BLaER1 treated with 17β-estradiol and CSF1 and Interleukin-3, amounts not matched to agents 10 nM and 100 nM (cell line): ENCODE results near the gene RNF166.

Experiments
- H3K27ac ChIP-seq, 11 experiments: shearing (Covaris generic); formaldehyde crosslinking; 2 replicates each; pipeline ENCODE4 v1.8.1; 2022
- H3K27me3 ChIP-seq, 11 experiments: shearing (Covaris generic); formaldehyde crosslinking; 2 replicates each; pipeline ENCODE4 v1.8.1; 2022
- H3K36me3 ChIP-seq, 11 experiments: shearing (Covaris generic); formaldehyde crosslinking; 2 replicates each; pipeline ENCODE4 v1.8.1; 2022
- H3K4me1 ChIP-seq, 10 experiments: shearing (Covaris generic); formaldehyde crosslinking; 2 replicates each; pipeline ENCODE4 v1.8.1; 2022
- H3K4me2 ChIP-seq, 11 experiments: shearing (Covaris generic); formaldehyde crosslinking; 2 replicates each; pipeline ENCODE4 v1.8.1; 2022
- H3K4me3 ChIP-seq, 10 experiments: shearing (Covaris generic); formaldehyde crosslinking; 2 replicates each; pipeline ENCODE4 v1.8.1; 2022
- H3K9ac ChIP-seq, 11 experiments: shearing (Covaris generic); formaldehyde crosslinking; 2 replicates each; pipeline ENCODE4 v1.8.1; 2022
- H3K9me3 ChIP-seq, 11 experiments: shearing (Covaris generic); formaldehyde crosslinking; replicated peaks in 1 of 11; 2 replicates each; pipeline ENCODE4 v1.8.1; 2022
- H4K20me1 ChIP-seq, 11 experiments: shearing (Covaris generic); formaldehyde crosslinking; 2 replicates each; pipeline ENCODE4 v1.8.1; 2022
- Cebpa-rat ChIP-seq, 11 experiments: shearing (Covaris generic); IDR thresholded peaks; 2 replicates each; pipeline ENCODE4 v1.8.1; 2022

The RNF166 gene

DNA sequence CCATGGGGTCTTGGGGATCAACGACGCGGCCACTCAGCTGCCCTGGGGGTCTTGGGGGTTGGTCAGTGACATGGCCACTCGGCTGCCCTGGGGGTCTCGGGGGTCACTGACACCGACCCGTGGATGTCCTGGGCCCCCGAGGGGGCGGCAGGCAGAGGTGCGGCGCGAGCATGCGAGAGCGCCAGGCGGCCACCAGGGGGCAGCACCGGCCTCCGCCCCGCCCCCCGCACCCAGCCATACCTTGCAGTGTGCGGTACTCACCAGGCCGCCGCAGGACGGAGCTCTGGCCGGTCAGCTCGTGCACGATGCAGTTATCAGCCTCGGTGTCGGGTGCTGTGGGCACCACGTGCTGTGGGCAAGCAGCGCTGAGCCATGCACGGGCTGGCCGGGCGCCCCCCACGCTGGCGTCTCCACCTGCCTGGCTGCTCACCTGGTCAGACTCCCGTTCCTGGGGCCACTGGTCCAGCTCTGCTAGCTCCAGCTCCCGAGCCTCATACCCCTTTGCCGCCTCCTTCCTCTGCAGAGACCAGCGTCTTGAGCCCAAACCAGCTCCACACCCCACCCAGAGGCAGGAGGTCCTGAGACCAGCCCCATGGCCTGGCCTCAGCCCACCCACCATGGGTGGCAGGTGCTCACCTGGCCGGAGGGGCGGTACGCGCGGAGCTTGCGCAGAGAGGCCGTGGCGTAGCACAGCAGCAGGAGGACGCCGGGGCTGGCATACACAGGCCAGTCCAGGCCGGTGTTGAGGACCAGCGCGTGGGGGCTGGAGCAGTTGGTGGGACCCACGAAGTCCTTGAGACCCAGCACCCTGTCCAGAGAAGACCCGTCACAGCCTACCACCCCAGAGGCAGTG, 31.3 kb upstream of the RNF166 start:
- Histone ChIP-seq H3K27me3 (no peaks in the 10 kb centered on the region), H3K9ac (peak overlapping the region in 5 of 11 experiments; percentile 28 to 67 (median 41); a peak in 5 of 22 replicates), H3K4me1 (peaks cover 18 to 55% (median 41%) of the 10 kb centered on the region in 10 experiments), H4K20me1 (peaks cover 29 to 100% (median 88%) of the 10 kb centered on the region in 11 experiments; a peak in 21 of 22 replicates), H3K4me2 (peak overlapping the region; percentile 6 to 90 (median 86)), H3K4me3 (no peak overlapping the region; a peak in 1 of 20 replicates), H3K27ac (peak overlapping the region in 2 of 11 experiments; percentile 32 to 46; a peak in 2 of 22 replicates), H3K9me3 (no peaks in the 10 kb centered on the region), H3K36me3 (peaks cover 59 to 92% (median 79%) of the 10 kb centered on the region in 11 experiments)
- TF ChIP-seq Cebpa-rat (IDR thresholded peaks at IDR 0.05): no peak

DNA sequence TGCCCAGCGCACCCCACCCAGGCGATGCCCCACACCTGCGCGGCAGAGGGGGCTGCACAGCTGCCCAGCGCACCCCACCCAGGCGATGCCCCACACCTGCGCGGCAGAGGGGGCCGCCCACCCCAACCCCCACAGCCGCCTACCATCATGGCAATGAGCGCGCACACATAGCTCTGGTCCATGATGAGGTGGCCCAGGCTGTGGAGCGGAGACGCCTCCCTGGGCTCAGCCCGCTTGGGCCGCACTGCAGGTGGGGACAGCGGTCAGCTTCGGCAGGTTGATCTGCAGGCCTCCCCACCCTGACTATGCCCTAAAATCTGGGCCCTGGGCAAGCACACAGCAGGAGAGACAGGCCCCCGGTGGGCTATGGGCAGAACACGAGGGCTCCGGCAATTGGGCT, 30.3 kb upstream of the RNF166 start:
- Histone ChIP-seq H3K36me3 (peaks cover 58 to 92% (median 80%) of the 10 kb centered on the region in 11 experiments), H3K4me3 (no peak overlapping the region), H3K27me3 (no peaks in the 10 kb centered on the region), H3K4me2 (no peak overlapping the region), H3K27ac (no peak overlapping the region), H4K20me1 (peaks cover 26 to 100% (median 88%) of the 10 kb centered on the region in 11 experiments; a peak in 21 of 22 replicates), H3K4me1 (peaks cover 18 to 48% (median 37%) of the 10 kb centered on the region in 10 experiments), H3K9me3 (no peaks in the 10 kb centered on the region), H3K9ac (no peak overlapping the region)
- no peak for TF ChIP-seq Cebpa-rat (IDR thresholded peaks at IDR 0.05)

DNA sequence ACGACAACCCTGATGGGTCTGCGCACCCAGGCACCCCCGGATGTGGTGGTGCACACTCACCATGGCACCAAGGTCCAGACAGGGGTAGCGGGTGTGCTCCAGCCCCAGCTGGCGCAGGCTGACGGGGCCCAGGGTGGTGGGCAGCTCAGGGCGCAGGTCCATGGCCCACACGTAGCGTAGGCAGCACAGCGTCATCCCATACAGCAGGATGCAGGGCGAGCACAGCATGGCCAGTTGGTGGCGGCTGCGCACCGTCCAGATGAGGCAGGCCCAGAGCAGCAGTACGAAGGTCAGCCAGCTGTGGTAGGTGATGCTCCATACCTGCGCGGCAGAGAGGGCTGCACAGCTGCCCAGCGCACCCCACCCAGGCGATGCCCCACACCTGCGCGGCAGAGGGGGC, 29.9 kb upstream of the RNF166 start:
- Histone ChIP-seq H3K9ac (no peak overlapping the region), H4K20me1 (peaks cover 29 to 100% (median 90%) of the 10 kb centered on the region in 11 experiments; a peak in 21 of 22 replicates), H3K9me3 (no peaks in the 10 kb centered on the region), H3K36me3 (peaks cover 62 to 92% (median 80%) of the 10 kb centered on the region in 11 experiments), H3K27me3 (no peaks in the 10 kb centered on the region), H3K27ac (no peak overlapping the region), H3K4me3 (no peak overlapping the region), H3K4me1 (peaks cover 18 to 48% (median 38%) of the 10 kb centered on the region in 10 experiments), H3K4me2 (no peak overlapping the region)
- no peak for TF ChIP-seq Cebpa-rat (IDR thresholded peaks at IDR 0.05)

DNA sequence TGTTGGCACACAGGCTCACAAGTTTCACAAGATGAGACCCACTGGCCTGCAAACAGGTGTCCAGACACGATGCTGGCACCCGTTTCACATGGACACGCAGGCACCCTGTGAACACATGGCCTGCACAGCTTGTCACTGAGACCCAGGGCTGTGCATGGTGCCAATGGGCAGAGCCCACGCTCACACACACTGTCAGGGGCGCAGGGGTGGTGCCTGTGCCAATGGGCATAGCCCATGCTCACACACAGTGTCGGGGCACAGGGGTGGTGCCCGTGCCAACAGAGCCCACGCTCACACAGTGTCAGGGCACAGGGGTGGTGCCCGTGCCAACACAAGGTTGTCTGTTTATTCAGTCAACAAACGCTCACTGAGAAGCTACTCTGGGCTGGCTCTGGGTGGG, 29.4 kb upstream of the RNF166 start:
- no peaks in the 10 kb centered on the region for H3K27me3 ChIP-seq
- peaks cover 29 to 100% (median 88%) of the 10 kb centered on the region in 11 experiments; a peak in 21 of 22 replicates for H4K20me1 ChIP-seq
- no peak overlapping the region for H3K27ac ChIP-seq

DNA sequence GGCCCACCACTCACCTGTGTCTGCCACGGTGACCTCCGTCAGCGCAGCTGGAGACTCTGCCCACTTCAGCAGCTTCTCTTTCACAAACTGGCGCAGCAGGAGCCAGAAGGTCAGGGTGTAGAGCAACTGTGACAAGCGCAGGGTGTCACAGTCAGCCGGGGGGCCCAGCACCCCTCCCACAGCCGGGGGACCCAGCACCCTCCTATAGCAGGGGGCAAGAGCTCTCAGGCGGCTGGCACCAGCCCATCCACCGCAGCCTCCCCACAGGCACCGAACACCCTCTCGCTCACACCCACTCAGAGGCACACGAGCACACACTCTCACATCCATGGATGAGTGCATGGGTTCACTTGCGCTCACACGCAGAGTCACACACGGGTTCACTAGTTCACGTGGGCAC, 28.9 kb upstream of the RNF166 start:
- Histone ChIP-seq H4K20me1 (peaks cover 24 to 100% (median 86%) of the 10 kb centered on the region in 11 experiments; a peak in 21 of 22 replicates), H3K27ac (no peak overlapping the region), H3K9ac (peak overlapping the region in 1 of 11 experiments; percentile 14; a peak in 1 of 22 replicates), H3K4me2 (no peak overlapping the region), H3K27me3 (no peaks in the 10 kb centered on the region), H3K4me1 (peaks cover 18 to 44% (median 38%) of the 10 kb centered on the region in 10 experiments), H3K4me3 (no peak overlapping the region), H3K9me3 (no peaks in the 10 kb centered on the region), H3K36me3 (peaks cover 61 to 92% (median 79%) of the 10 kb centered on the region in 11 experiments)
- no peak for TF ChIP-seq Cebpa-rat (IDR thresholded peaks at IDR 0.05)

More for the DNA sequence above, 29.4 kb upstream of the RNF166 start:
- Histone ChIP-seq H3K4me2 (no peak overlapping the region), H3K36me3 (peaks cover 63 to 92% (median 80%) of the 10 kb centered on the region in 11 experiments), H3K9me3 (no peaks in the 10 kb centered on the region), H3K9ac (no peak overlapping the region), H3K4me3 (no peak overlapping the region), H3K4me1 (peaks cover 18 to 48% (median 39%) of the 10 kb centered on the region in 10 experiments)
- TF ChIP-seq Cebpa-rat (IDR thresholded peaks at IDR 0.05): no peak

DNA sequence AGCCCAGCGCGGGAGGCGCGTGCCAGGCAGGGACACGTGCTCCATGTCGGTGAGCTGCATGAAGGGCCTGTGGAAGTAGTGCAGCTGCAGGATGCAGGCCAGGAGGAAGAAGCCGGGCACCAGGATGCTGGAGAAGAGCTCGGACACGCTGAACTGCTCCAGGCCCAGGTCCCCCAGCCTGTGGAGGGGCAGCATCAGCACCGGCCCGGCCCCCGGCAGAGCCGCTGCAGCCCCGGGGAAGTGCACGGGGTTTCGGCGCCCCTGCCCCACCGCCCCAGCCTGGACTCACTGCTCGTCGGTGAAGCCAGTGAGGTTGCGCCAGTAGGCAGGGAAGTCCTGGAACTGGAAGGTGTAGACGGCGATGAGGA, 28.1 kb upstream of the RNF166 start:
- no peak overlapping the region for H3K4me2 ChIP-seq
- peaks cover 61 to 91% (median 83%) of the 10 kb centered on the region in 11 experiments for H3K36me3 ChIP-seq
- H3K4me3 ChIP-seq: no peak overlapping the region
- H3K27me3 ChIP-seq: no peaks in the 10 kb centered on the region
- H3K4me1 ChIP-seq: peaks cover 18 to 39% (median 33%) of the 10 kb centered on the region in 10 experiments
- H4K20me1 ChIP-seq: peaks cover 23 to 97% (median 78%) of the 10 kb centered on the region in 11 experiments; a peak in 21 of 22 replicates
- no peak overlapping the region for H3K9ac ChIP-seq
- TF ChIP-seq Cebpa-rat (IDR thresholded peaks at IDR 0.05): no peak
- no peak overlapping the region for H3K27ac ChIP-seq
- H3K9me3 ChIP-seq: no peaks in the 10 kb centered on the region

DNA sequence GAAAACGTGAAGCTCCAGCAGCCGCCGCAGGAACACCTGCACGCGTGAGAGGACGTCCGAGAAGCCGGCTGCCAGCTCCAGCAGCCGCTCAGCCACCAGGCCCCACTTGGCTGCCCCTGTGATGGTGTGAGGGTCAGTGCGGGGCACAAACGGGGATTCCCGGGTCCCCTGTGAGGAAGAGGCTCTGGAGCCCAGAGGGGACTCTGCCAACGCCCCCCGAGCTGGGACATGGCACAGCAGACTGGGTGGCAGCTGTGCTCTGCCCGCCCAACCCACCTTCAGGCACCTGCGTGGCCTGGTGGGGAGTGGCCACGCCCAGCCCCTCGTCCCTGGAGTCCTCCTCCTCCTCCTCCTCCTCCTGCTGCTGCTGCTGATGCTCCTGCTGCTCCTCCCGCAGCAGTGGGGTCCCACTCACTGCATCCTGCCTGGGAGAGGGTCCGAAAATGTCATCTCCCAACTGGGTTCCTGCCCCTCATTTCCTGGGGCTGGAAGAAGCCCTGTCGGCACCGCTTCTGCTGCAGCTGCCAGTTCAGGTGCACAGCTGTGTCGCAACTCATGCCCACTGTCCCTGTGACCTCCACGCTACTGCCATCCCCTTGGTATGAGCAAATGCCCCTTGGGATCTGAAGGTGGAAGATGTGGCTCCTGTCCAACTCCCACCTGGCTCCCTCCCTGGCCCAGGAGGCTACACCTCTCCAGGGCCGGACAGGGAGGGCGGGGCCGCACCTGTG, 27.6 kb upstream of the RNF166 start:
- H3K36me3 ChIP-seq: peaks cover 61 to 87% (median 83%) of the 10 kb centered on the region in 11 experiments
- no peaks in the 10 kb centered on the region for H3K27me3 ChIP-seq
- no peak overlapping the region for H3K27ac ChIP-seq
- no peak overlapping the region for H3K9ac ChIP-seq
- no peak overlapping the region for H3K4me3 ChIP-seq
- no peaks in the 10 kb centered on the region for H3K9me3 ChIP-seq
- H4K20me1 ChIP-seq: peaks cover 18 to 92% (median 73%) of the 10 kb centered on the region in 11 experiments; a peak in 21 of 22 replicates
- no peak overlapping the region for H3K4me2 ChIP-seq
- no peak for TF ChIP-seq Cebpa-rat (IDR thresholded peaks at IDR 0.05)
- H3K4me1 ChIP-seq: peaks cover 14 to 33% (median 28%) of the 10 kb centered on the region in 10 experiments

DNA sequence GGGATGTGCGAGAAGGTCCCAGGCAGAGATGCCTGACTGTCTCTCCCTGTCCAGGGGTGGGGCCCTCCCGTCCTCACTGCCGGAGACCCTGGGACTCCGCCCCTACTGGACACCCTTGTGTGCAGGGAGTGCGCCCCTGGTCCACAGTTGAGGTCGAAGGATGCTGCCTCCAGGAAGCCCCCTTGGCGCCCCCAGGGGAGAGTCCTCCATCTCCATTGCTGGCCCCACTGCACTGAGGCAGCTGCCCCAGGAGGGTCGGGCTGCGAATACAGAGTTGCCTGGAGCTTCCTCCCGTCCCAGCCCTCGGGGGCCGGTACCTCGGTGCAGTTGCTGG, 26.7 kb upstream of the RNF166 start:
- no peak overlapping the region for H3K27ac ChIP-seq
- peaks cover 9 to 86% (median 67%) of the 10 kb centered on the region in 11 experiments; a peak in 21 of 22 replicates for H4K20me1 ChIP-seq
- no peaks in the 10 kb centered on the region for H3K9me3 ChIP-seq
- peaks cover 61 to 83% (median 77%) of the 10 kb centered on the region in 11 experiments for H3K36me3 ChIP-seq
- no peak overlapping the region for H3K4me2 ChIP-seq
- no peak overlapping the region for H3K4me3 ChIP-seq
- H3K4me1 ChIP-seq: peaks cover 6 to 29% (median 24%) of the 10 kb centered on the region in 10 experiments
- TF ChIP-seq Cebpa-rat (IDR thresholded peaks at IDR 0.05): no peak
- no peak overlapping the region for H3K9ac ChIP-seq
- H3K27me3 ChIP-seq: no peaks in the 10 kb centered on the region
